Nephron progenitor cell (in vitro differentiated cells): ENCODE data around the gene CAV1.

Experiments used
- DNase-seq: peaks from one replicate; pipeline ENCODE4 v3.0.0; 2021
- H3K27ac Mint-ChIP-seq: 2 replicates; pipeline ENCODE4 v1.8.0; 2021; ENCODE audit warnings: mild to moderate bottlenecking, moderate library complexity, mixed read lengths
- H3K27me3 Mint-ChIP-seq: 2 replicates; pipeline ENCODE4 v1.8.0; 2021; ENCODE audit warnings: mild to moderate bottlenecking, low read depth, mixed read lengths; ENCODE audit not compliant: poor library complexity
- H3K36me3 Mint-ChIP-seq: 2 replicates; pipeline ENCODE4 v1.8.0; 2021; ENCODE audit warnings: low read depth, mixed read lengths
- H3K4me1 Mint-ChIP-seq: 2 replicates; pipeline ENCODE4 v1.8.0; 2021; ENCODE audit warnings: mixed read lengths
- H3K4me3 Mint-ChIP-seq: 2 replicates; pipeline ENCODE4 v1.8.0; 2021; ENCODE audit warnings: mild to moderate bottlenecking, moderate library complexity, mixed read lengths
- H3K9me3 Mint-ChIP-seq: 2 replicates; pipeline ENCODE4 v1.8.0; 2021; ENCODE audit warnings: mild to moderate bottlenecking, moderate library complexity, mixed read lengths
- TF ChIP-seq, protein P1 (sequence below): fragments of 200-600 bp; sonication (generic); IDR thresholded peaks from 2 replicates; pipeline ENCODE4 v1.5.0; 2021; ENCODE audit warnings: antibody characterized with exemption

Gene CAV1

DNA sequence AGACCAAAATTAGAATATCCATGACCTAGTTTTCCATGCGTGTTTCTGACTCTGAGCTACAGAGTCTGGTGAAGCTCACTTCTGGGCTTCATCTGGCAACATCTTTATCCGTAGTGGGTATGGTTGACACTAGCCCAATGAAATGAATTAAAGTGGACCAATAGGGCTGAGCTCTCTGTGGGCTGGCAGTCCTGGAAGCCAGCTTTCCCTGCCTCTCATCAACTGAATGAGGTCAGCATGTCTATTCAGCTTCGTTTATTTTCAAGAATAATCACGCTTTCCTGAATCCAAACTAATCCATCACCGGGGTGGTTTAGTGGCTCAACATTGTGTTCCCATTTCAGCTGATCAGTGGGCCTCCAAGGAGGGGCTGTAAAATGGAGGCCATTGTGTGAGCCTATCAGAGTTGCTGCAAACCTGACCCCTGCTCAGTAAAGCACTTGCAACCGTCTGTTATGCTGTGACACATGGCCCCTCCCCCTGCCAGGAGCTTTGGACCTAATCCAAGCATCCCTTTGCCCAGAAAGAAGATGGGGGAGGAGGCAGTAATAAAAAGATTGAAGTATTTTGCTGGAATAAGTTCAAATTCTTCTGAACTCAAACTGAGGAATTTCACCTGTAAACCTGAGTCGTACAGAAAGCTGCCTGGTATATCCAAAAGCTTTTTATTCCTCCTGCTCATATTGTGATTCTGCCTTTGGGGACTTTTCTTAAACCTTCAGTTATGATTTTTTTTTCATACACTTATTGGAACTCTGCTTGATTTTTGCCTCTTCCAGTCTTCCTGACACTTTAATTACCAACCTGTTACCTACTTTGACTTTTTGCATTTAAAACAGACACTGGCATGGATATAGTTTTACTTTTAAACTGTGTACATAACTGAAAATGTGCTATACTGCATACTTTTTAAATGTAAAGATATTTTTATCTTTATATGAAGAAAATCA lies 35.5 kb downstream of the CAV1 start:
- H3K4me3 Mint-ChIP-seq: no peak overlapping the region
- peaks cover 12% of the 10 kb centered on the region for H3K4me1 Mint-ChIP-seq
- no peaks in the 10 kb centered on the region for H3K36me3 Mint-ChIP-seq
- no peak overlapping the region for H3K27ac Mint-ChIP-seq
- peaks cover 16% of the 10 kb centered on the region for H3K27me3 Mint-ChIP-seq
- no peaks in the 10 kb centered on the region for H3K9me3 Mint-ChIP-seq
- DNase-seq: peak; percentile 27
- TF ChIP-seq, protein P1, sequence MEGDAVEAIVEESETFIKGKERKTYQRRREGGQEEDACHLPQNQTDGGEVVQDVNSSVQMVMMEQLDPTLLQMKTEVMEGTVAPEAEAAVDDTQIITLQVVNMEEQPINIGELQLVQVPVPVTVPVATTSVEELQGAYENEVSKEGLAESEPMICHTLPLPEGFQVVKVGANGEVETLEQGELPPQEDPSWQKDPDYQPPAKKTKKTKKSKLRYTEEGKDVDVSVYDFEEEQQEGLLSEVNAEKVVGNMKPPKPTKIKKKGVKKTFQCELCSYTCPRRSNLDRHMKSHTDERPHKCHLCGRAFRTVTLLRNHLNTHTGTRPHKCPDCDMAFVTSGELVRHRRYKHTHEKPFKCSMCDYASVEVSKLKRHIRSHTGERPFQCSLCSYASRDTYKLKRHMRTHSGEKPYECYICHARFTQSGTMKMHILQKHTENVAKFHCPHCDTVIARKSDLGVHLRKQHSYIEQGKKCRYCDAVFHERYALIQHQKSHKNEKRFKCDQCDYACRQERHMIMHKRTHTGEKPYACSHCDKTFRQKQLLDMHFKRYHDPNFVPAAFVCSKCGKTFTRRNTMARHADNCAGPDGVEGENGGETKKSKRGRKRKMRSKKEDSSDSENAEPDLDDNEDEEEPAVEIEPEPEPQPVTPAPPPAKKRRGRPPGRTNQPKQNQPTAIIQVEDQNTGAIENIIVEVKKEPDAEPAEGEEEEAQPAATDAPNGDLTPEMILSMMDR: no peak

DNA sequence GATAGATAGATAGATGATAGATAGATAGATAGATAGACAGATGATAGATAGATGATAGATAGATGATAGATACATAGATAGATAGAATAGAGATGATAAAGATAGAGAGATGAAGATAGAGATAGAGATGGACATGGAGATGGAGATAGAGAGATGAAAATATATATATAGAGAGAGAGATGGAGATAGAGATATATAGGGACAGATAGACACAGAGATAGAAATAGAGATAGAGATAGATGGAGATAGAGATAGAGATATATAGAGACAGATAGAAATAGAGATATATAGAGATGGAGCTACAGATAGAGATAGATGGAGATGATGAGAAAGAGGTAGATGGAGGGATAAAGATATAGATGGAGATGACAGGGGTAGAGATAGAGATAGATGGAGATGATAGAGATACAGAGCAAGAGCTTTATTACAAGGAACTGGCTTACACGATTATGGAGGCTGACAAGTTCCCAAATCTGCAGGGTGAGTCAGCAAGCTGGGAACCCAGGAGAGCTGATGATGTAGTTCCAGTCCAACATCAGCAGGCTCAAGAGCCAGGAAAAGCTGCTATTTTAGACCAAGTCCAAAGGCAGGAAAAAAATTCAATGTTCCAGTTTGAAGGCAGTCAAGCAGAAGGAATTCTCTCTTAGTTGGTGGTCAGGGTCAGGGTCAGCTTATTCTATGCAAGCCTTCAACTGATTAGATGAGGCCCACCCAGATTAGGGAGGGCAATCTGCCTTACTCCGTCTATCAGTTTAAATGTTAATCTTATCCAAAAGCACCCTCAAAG lies 37.1 kb downstream of the CAV1 start:
- Mint-ChIP-seq H3K9me3 (no peaks in the 10 kb centered on the region), H3K27ac (no peak overlapping the region), H3K4me1 (peaks cover 12% of the 10 kb centered on the region), H3K27me3 (peaks cover 17% of the 10 kb centered on the region), H3K36me3 (no peaks in the 10 kb centered on the region), H3K4me3 (no peak overlapping the region)
- TF ChIP-seq, protein P1: no peak
- DNase-seq: no peak

DNA sequence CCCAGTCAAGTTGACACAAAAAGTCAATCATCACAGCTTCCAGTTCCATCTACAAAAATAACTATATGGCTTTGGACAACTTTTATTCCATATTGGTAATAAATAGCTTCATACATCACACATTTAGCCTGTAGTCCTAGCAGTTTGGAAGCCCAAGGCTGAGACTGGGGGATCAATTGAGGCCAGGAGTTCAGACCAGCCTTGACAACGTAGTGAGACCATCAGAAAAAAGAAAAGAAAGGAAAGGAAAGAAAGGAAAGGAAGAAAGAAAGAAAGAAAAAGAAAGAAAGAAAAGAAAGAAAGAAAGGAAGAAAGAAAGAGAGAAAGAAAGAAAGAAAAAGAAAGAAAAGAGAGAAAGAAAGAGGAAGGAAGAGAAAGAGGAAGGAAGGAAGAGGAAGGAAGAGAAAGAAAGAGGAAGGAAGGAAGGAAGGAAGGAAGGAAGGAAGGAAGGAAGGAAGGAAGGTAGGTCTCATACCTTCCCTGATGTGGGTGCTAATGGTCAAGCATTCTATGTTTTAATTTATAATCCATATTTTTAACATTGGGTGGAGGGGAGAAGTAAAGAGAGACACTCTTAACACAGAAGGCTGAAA lies 37.8 kb downstream of the CAV1 start:
- H3K4me3 Mint-ChIP-seq: no peak overlapping the region
- no peaks in the 10 kb centered on the region for H3K9me3 Mint-ChIP-seq
- TF ChIP-seq, protein P1: no peak
- peaks cover 12% of the 10 kb centered on the region for H3K4me1 Mint-ChIP-seq
- no peak for DNase-seq
- H3K27me3 Mint-ChIP-seq: peaks cover 17% of the 10 kb centered on the region
- no peak overlapping the region for H3K27ac Mint-ChIP-seq
- H3K36me3 Mint-ChIP-seq: no peaks in the 10 kb centered on the region

DNA sequence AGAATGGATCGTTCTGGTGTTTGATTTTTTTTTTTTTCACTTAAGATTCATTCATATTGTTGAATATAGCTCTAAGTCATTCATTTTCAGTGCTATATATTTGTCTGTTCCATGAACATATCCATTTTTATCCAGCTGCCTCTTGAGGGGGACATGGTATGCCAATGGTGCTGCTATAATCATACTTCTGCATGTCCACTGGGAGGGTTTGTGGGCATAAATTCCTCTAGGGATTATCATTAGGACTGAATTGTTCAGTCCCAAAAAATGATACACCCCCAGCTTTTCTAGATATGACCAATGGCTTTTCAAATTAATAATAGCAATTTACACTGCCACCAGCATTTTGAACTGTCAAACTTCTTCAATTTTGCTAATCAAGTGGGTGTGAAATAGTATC lies 41.1 kb downstream of the CAV1 start:
- H3K4me1 Mint-ChIP-seq: no peaks in the 10 kb centered on the region
- no peak overlapping the region for H3K27ac Mint-ChIP-seq
- no peak for DNase-seq
- no peak overlapping the region for H3K4me3 Mint-ChIP-seq
- H3K9me3 Mint-ChIP-seq: no peaks in the 10 kb centered on the region
- TF ChIP-seq, protein P1: no peak
- H3K36me3 Mint-ChIP-seq: no peaks in the 10 kb centered on the region
- peaks cover 23% of the 10 kb centered on the region for H3K27me3 Mint-ChIP-seq

DNA sequence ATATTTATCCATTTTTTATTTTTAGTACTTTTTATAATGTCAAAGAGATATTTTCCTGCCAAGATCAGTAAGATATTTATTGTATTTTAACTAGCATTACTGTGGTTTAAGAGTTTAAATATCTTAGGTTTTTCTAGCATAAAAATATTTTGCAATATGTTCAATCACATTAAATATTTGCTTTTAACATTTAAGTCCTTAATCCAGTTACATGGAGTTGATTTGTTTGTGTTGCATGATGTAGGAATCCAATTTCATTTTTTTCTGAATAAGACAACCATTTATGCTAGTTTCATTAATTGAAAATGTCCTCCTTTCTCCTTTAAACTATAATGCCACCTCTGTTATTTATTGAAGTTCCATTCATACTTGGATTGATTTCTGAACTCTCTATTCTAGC lies 41.8 kb downstream of the CAV1 start:
- TF ChIP-seq, protein P1: no peak
- Mint-ChIP-seq H3K27me3 (peaks cover 22% of the 10 kb centered on the region), H3K4me1 (no peaks in the 10 kb centered on the region), H3K36me3 (no peaks in the 10 kb centered on the region), H3K4me3 (no peak overlapping the region), H3K9me3 (no peaks in the 10 kb centered on the region), H3K27ac (no peak overlapping the region)
- no peak for DNase-seq
